Gastroesophageal sphincter (tissue), 3 donors: ENCODE measurements around the gene MYH1.

Source experiments
- CTCF ChIP-seq, 4 experiments: fragments of 200-600 bp in 2 of 4; fragments of 450-650 bp in 2 of 4; sonication (generic) in 1 of 4; IDR thresholded peaks; one replicate each; pipeline ENCODE4 v1.5.1; 2017 to 2019; ENCODE audit warnings: antibody characterized with exemption in 4 of 4, mild to moderate bottlenecking in 2 of 4, moderate library complexity in 2 of 4
- EP300 ChIP-seq: sonication (generic); formaldehyde crosslinking; IDR thresholded peaks from one replicate; pipeline ENCODE4 v1.6.1; 2017; ENCODE audit warnings: antibody characterized with exemption, mild to moderate bottlenecking

- TF ChIP-seq EP300 (no peak), CTCF (IDR thresholded peaks at IDR 0.05) (no peak)
Observed at GRCh38 chr17:10550014-10550413, 31.7 kb upstream of the MYH1 start.
